ACHN (cell line): Measurements from ENCODE around the gene CARD19.

Experiments used
- DNase-seq: peaks from one replicate; pipeline ENCODE4 v3.0.0-alpha.2; 2015
- in situ Hi-C: cut with HindIII; loops from 2 replicates; pipeline ENCODE4 v1.10.0; 2017; ENCODE audit warnings: low sequenced_read_pairs, low pct_ligation_motif_present, low pct_unique_long_range_greater_than_20kb

CARD19 gene, protein sequence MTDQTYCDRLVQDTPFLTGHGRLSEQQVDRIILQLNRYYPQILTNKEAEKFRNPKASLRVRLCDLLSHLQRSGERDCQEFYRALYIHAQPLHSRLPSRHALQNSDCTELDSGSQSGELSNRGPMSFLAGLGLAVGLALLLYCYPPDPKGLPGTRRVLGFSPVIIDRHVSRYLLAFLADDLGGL

DNA sequence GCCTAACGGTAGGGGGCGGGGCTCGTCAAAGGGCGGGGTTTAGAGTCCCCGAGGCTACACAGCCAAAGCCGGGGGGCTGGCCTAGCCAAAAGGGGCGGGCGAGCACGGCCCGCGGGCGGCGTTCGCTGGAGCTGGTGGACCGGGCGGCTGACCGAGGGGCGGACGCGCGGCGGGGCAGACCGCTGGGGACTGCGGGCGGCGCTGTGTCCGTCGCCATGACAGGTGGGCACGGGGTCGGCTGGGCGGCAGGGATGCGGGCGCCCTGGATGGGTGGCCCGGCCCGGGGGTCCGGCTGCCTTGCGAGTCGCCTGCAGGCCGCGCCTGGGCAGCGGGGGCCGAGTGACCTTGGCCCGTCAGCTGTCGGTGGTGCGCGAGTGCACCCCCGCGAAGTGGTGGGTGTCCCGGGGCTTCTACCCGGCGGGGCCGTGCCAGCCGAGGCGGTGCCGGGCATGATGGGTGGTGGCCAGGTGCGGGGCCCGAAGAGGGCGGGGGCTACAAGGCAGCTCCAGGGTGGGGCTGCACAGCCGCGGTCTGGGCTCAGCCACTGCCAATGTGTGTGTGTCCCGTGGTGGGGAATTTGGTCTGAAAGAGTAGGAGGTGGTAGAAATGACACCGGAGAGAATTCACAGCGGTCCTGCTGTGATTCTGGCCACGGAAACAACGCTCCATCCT, at the start of gene CARD19:
CARD19 (plus strand) TSS at position 87 of the 672 bp plus-strand sequence; CDS start at position 216, 129 bp downstream.
- peak; percentile 31 for DNase-seq
- in situ Hi-C loops: no loop called here

DNA sequence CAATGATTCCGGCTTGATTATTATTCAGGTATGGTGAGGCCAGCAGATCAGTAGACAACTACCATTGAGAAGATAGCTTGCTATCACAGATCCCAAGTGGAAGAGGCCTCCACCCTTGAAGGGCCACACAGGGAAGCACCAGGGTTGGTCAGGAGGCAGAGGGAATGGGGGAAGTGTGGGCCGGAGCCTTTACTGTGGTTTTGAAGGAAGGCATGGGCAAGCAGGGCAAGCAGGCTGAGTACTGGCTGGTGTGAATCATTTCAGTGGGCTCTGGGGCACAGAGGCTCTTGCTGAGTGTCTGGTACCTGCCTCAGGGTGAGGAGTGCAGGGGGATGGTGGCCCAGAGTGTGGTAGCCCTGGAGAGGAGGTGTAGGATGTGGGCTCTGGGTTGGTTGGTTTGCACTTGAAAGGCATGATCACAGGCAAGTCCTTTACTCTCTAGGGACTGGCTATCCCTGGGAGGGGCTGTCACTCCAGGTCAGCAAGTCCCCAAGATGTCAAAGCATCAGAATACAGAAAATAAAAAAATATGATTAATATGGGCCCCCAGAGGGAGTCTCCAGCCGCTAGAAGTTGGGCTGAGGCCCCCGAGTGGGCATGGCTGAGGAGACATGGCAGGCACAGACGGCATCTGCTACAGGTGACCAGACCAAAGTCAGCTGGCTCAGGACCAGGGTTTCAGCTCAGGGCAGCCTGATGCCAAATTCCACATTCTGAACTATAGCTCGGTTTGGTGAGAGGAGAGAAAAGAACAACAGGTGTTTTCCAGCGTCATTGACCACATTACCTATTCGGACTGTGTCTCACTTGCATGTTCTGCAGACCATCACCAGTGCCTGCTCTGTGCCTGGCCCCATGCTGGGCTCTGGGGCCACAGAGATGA, 47.2 kb upstream of the CARD19 start:
- in situ Hi-C loops: no loop called here
- no peak for DNase-seq

DNA sequence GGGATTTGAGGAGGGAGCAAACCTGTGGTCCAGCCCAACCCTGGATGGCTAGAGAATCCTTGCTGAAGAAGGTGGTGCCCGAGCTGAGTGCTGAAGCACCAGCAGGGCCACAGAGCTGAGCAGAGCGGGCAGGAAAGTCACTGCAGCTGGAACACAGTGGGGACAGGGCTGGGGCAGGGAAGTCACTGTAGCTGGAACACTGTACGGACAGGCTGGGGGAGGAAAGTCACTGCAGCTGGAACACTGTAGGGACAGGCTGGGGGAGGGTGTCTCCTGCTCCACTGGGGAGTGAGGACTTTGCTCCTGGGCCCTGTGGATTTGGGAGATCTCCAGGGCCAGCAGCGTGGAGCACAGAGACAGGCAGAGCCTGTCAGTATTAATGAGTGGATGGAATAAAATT, 46.5 kb upstream of the CARD19 start:
- no peak for DNase-seq
- in situ Hi-C loops: no loop called here

GRCh38 chr9:93050231-93050630, 45.8 kb upstream of the CARD19 start:
- in situ Hi-C loops: no loop called here

DNA sequence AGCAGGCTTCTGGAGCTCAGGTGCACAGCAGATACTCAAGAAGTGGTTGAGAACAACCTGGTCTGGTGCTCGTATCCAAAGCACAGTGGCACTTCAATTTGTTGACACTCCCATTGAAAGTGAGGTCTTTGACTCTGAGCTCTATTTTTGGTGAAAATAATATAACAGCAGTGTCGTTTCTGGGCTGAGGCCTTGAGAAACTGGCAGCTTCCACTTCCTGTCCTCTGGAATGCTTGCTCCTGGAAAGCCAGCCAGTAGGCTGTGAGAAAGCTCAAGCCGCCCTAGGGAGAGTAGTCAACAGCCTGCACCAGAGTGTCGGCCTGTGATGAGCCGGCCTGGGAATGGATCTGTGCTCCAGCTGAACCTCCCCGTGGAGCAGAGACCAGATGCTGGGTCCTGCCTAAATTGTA, 44.3 kb upstream of the CARD19 start:
- in situ Hi-C loops: no loop called here
- DNase-seq: no peak

More at GRCh38 chr9:93050231-93050630, 45.8 kb upstream of the CARD19 start:
- no peak for DNase-seq

GRCh38 chr9:93052791-93053540, 43.1 kb upstream of the CARD19 start:
- DNase-seq: no peak
- in situ Hi-C loops: no loop called here

GRCh38 chr9:93053781-93054331, 42.2 kb upstream of the CARD19 start:
- in situ Hi-C loops: no loop called here
- no peak for DNase-seq

DNA sequence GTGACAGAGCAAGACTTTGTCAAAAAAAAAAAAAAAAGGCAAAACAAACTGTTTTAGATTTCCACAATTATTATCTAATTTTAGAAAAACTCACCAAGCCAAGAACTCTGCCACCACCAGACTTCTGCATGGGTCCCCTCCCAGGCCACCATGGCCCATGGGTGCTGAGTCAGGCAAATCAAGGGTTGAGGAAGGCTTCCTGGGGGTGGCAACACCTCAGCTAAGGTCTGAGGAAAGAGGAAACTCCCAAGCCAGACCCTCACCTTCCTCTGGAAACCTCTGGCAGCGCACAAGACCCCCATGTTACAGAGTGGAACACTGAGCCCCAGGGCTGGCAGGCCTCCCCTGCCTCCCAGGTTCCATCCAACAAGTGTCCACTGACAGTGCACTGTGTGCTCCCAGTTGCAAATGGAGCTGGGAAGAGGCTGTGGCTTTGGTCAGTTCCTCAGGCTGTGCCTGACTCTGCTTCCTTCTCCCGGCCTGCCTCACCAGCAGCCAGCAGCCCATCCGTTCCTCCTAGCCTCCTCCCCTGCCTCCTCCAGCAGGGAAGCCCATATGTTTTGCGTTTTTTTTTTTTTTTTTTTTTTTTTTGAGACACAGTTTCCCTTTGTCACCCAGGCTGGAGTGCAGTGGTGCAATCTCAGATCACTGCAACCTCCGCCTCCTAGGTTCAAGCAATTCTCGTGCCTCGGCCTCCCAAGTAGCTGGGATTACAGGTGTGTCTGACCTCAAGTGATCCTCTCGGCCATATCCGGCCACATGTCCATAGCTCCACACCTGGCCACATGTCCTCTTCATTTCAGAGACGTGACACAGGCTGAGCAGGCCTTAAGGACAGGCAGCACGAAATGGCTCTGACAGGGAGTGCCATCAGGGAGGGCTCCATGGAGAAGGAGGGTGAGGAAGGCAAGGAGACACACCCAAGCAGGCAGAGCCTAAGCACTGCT, 41.0 kb upstream of the CARD19 start:
- no peak for DNase-seq
- in situ Hi-C loops: no loop called here

- DNase-seq: no peak
- in situ Hi-C loops: no loop called here
Observed at GRCh38 chr9:93057042-93057702, 38.8 kb upstream of the CARD19 start.

- no peak for DNase-seq
Observed at GRCh38 chr9:93057703-93058354, 38.2 kb upstream of the CARD19 start.

GRCh38 chr9:93058355-93059010, 37.5 kb upstream of the CARD19 start, which contains the start of gene SUSD3:
Gene SUSD3, plus strand, starts transcription at chr9:93058701. Its CDS starts 42 bp downstream, at chr9:93058743.
- in situ Hi-C loops: no loop called here
- DNase-seq: no peak

More at GRCh38 chr9:93057703-93058354, 38.2 kb upstream of the CARD19 start:
- in situ Hi-C loops: no loop called here

- no peak for DNase-seq
- in situ Hi-C loops: no loop called here
Observed at GRCh38 chr9:93059011-93059714, 36.9 kb upstream of the CARD19 start.

- no peak for DNase-seq
- in situ Hi-C loops: no loop called here
Observed at GRCh38 chr9:93059715-93060578, 36.1 kb upstream of the CARD19 start.

DNA sequence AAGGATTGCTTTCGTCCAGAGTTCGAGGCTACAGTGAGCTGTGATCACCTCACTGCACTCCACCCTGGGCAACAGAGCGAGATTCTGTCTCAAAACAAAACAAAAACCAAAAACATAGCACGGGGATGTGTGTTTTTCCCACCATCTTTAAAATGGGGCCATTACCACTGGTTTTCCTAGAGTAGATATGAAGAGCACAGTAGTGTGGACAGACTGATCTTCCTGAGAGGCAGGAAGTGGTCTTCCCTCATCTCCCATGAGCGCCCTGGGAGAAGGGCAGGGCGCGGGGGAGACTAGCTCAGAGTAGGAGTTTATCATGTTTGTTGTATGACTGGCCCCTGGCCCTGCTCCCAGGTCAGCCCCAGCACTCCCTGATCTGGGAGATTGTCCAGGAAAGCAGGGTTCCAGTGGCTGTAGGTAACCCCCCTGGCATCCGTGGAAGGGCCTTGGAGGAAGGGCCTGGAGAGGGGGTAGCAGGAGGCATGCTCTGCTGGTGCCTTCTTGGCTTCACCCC, 35.2 kb upstream of the CARD19 start:
- no peak for DNase-seq
- in situ Hi-C loops: no loop called here
